ENCODE measurements around the gene KAZN. TPM values are rescaled to one million over a fixed set of nuclear protein-coding genes. Genes with fewer than 3 reads are reported as not detected.

Gene KAZN
- total and polyA plus RNA-seq, 2 of the 8 experiments (the other 6 are each of a cell fraction or from before 2014, with no cell fraction given) = 3.7 to 11.8 TPM

GRCh38 chr1:14806772-14807171 lies 208.3 kb downstream of the KAZN start:
- H4K5ac ChIP-seq (ENCODE audit: insufficient read length, low read depth, low read length) = no peak overlapping the region
- no peak overlapping the region for H3K23ac ChIP-seq (ENCODE audit: insufficient read length)
- H3K18ac ChIP-seq (ENCODE audit: extremely low read depth, low read length) = no peak overlapping the region
- ChIA-PET POLR2A (ENCODE audit: partially characterized antibody) (no interaction called here), CTCF (ENCODE audit: partially characterized antibody) (interaction anchor here (1.1 to 3.7 kb wide), 3 partner anchors 17 to 221 kb away, joined by 3 to 13 read pairs (median 3); no protein-coding TSS in a partner anchor)
- no peak overlapping the region for H2BK120ac ChIP-seq (replicated peaks; ENCODE audit: low read depth, low read length)
- no peak overlapping the region for H2BK20ac ChIP-seq (ENCODE audit: low read length)
- no peak overlapping the region for H2AFZ ChIP-seq (ENCODE audit: low read length)
- no peak overlapping the region for H3K27ac ChIP-seq (ENCODE audit: low read depth, low read length)
- no peak overlapping the region for H4K8ac ChIP-seq (ENCODE audit: extremely low read depth, insufficient read depth, low read length)
- H3K23me2 ChIP-seq (ENCODE audit: low read depth, low read length) = no peaks in the 10 kb centered on the region
- H2BK5ac ChIP-seq (ENCODE audit: low read depth, low read length) = no peak overlapping the region
- DNase-seq (ENCODE audit: low read depth in 1 of 2, low spot score in 2 of 2) = no peak
- no peak overlapping the region for H3K56ac ChIP-seq (replicated peaks; ENCODE audit: insufficient read length, low read depth, low read length)
- 86% methylated on average over 2 of the region's 2 CpGs; no CpG with 5 or more reads in 1 of the 2 experiments for WGBS, 2 experiments (ENCODE audit: extremely low coverage in 1 of 2, insufficient coverage in 1 of 2, insufficient read length in 1 of 2, insufficient replicate concordance in 2 of 2, low coverage in 1 of 2, low lambda C conversion rate in 2 of 2, missing lambda C conversion rate in 1 of 2)
- H3K4me2 ChIP-seq (ENCODE audit: insufficient read depth in 1 of 2, low read depth in 2 of 2, low read length in 2 of 2) = no peak overlapping the region
- no peak overlapping the region for H3K14ac ChIP-seq (ENCODE audit: insufficient read length)
- H2AK5ac ChIP-seq (ENCODE audit: low read depth, low read length) = no peak overlapping the region
- no peaks in the 10 kb centered on the region for H3K79me2 ChIP-seq (ENCODE audit: control insufficient read depth in 1 of 2, insufficient read depth in 2 of 2, low read length in 2 of 2)
- no peaks in the 10 kb centered on the region for H3K36me3 ChIP-seq (ENCODE audit: control insufficient read depth in 2 of 4, insufficient read depth in 4 of 4, low read length in 3 of 4)
- no peaks in the 10 kb centered on the region for H3K27me3 ChIP-seq (replicated peaks in 1 of 4; ENCODE audit: control insufficient read depth in 3 of 4, extremely low read depth in 1 of 4, insufficient read depth in 3 of 4, low read length in 3 of 4)
- TF ChIP-seq CBX5 (IDR thresholded peaks at IDR 0.05; ENCODE audit: low read depth, low read length) (0 out of 2 replicates have a peak, but pooled peaks have one; percentile 71), RXRA (IDR thresholded peaks at IDR 0.05; ENCODE audit: insufficient read depth, low read depth, low read length) (no peak)
- H3K4me1 ChIP-seq (replicated peaks in 1 of 4; ENCODE audit: control insufficient read depth in 3 of 4, insufficient read depth in 4 of 4, low read length in 3 of 4) = peaks cover 0 to 3% (median 0%) of the 10 kb centered on the region in 4 experiments; a peak in 1 of 7 replicates
- no peak for FAIRE-seq
- H2BK12ac ChIP-seq (ENCODE audit: low read depth, low read length) = no peak overlapping the region
- no peak overlapping the region for H3K4me3 ChIP-seq (ENCODE audit: extremely low read depth in 1 of 4, insufficient read depth in 2 of 4, low read depth in 3 of 4, low read length in 4 of 4)
- H3K9ac ChIP-seq (replicated peaks in 1 of 4; ENCODE audit: extremely low read depth in 1 of 4, low read depth in 3 of 4, low read length in 3 of 4) = no peak overlapping the region
- H2BK15ac ChIP-seq (ENCODE audit: low read length) = no peak overlapping the region
- no peaks in the 10 kb centered on the region for H4K20me1 ChIP-seq (replicated peaks in 1 of 2; ENCODE audit: control insufficient read depth in 1 of 2, insufficient read depth in 2 of 2, low read length in 2 of 2)
- H3K4ac ChIP-seq (replicated peaks; ENCODE audit: insufficient read length, low read depth, low read length) = no peak overlapping the region
- H3K79me1 ChIP-seq (ENCODE audit: low read depth, low read length) = no peaks in the 10 kb centered on the region
- H4K91ac ChIP-seq (replicated peaks; ENCODE audit: insufficient read length, low read length) = no peak overlapping the region
- peaks cover 15 to 20% of the 10 kb centered on the region in 2 experiments for H3K9me3 ChIP-seq (ENCODE audit: insufficient read depth in 2 of 2, low read depth in 1 of 2, low read length in 1 of 2)
